Measurements from ENCODE around the gene SLX4.

SLX4 gene

DNA sequence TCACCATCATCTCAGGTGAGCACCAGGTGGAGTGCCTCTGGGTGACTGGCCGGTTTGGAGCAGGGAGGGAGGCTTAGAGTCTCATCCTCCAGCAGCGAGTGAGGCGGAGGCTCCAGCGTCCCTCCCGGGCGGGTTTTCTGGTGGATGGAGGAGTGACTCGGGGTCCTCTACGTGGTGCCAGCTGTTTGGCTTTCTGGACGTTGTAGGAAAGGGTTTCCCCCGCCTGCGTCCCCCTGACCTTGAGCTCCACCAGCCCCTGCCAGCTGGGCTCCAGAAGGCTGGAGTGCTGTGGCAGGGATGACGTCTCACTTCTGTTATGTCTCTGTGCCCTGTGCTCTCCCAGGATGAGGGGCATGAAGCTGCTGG is 43.6 kb upstream of the SLX4 start:
- H3K36me3 ChIP-seq, result peaks cover 87% of the 10 kb centered on the region
- no peaks in the 10 kb centered on the region for H3K27me3 ChIP-seq

DNA sequence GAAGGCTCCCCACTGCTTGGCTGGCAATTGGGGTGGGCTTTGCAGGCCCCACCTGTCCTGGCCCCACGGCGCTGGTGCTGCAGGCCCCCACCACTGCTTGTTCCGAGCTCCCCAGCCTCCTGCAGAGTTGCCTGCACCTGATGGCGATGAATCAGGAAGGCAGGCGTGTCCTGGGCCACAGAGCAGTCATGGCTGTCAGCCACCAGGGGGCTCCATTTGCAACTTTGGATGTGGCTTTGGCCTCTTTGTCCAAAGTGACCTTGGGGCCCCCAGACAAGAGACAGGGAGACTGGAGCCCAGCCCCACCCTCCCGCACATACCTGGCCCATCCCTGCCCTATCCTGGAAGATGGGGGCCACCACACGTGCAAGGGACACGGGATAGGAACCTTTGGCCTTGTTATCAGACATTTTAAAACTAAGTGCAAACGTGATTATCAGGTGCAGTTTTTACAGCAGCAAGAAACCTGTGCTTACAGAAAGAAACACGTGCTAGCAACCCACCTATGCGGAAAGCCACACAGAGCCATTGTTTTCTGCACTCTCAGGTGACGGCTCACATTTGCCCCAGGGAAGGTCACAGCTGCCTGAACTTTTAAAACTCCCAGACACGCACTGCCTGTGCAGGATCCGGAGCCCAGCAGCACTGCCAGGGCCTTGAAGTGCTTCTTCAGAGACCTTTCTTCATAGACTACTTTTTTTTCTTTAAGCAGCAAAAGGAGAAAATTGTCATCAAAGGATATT is 43.0 kb upstream of the SLX4 start, which contains the start of gene DNASE1:
Gene DNASE1 (plus strand): TSS at position 443 of the 743 bp plus-strand sequence. CDS start 683 bp downstream, outside the sequence.
- no peaks in the 10 kb centered on the region for H3K27me3 ChIP-seq

More for the DNA sequence above, 43.6 kb upstream of the SLX4 start:
- no peak overlapping the region for H3K27ac ChIP-seq
- no peaks in the 10 kb centered on the region for H3K9me3 ChIP-seq
- no peaks in the 10 kb centered on the region for H3K4me1 ChIP-seq (ENCODE audit: control insufficient read depth in 1 of 2, insufficient read depth in 1 of 2, low read depth in 1 of 2, low read length in 1 of 2)
- TF ChIP-seq, protein P1, sequence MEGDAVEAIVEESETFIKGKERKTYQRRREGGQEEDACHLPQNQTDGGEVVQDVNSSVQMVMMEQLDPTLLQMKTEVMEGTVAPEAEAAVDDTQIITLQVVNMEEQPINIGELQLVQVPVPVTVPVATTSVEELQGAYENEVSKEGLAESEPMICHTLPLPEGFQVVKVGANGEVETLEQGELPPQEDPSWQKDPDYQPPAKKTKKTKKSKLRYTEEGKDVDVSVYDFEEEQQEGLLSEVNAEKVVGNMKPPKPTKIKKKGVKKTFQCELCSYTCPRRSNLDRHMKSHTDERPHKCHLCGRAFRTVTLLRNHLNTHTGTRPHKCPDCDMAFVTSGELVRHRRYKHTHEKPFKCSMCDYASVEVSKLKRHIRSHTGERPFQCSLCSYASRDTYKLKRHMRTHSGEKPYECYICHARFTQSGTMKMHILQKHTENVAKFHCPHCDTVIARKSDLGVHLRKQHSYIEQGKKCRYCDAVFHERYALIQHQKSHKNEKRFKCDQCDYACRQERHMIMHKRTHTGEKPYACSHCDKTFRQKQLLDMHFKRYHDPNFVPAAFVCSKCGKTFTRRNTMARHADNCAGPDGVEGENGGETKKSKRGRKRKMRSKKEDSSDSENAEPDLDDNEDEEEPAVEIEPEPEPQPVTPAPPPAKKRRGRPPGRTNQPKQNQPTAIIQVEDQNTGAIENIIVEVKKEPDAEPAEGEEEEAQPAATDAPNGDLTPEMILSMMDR (IDR thresholded peaks at IDR 0.05), result no peak
- H3K4me3 ChIP-seq (ENCODE audit: low read depth in 1 of 2, low read length in 1 of 2), result no peak overlapping the region

DNA sequence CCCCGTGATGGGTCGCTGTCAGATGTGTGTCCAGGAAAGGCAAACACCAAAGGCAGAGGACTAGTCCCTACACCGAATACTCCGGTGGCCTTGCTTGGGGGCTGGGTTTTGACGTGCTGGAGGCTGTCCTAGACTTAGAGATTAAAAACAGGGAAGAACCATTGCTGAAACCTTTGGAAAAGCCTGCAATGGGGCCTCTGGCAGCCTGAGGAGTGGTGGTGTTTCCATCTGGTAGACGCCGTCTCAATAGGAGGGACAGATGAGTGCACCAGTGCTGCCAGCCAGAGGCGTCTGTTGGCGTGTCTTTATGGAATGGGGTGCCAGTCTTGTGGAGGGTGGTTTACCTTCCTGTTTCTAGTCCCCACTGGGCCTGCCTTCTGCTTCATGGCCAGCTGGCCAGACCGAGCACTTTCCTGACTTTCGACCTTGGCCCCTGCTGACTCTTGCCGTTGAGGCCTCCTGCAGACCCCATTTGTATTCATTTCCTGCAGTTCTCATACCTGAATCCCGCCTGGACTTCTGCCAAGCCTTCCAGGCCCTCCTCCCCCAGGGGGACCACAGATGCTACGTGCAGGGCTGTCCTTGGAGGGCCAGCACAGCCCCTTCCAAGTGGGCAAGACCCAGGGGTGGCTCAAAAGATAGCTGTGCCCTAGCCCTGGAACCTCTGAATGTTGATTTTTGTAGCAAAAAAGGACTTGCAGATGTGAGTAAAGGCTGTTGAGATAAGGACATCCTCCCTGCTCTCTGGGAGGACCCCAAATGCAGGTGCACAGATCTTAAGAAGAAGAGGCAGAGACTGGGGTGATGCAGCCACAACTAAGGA is 41.2 kb upstream of the SLX4 start:
- H3K27ac ChIP-seq, result no peak overlapping the region
- H3K27me3 ChIP-seq, result no peaks in the 10 kb centered on the region
- H3K36me3 ChIP-seq, result peaks cover 81% of the 10 kb centered on the region
- no peaks in the 10 kb centered on the region for H3K4me1 ChIP-seq (ENCODE audit: control insufficient read depth in 1 of 2, insufficient read depth in 1 of 2, low read depth in 1 of 2, low read length in 1 of 2)
- no peaks in the 10 kb centered on the region for H3K9me3 ChIP-seq
- TF ChIP-seq, protein P1 (IDR thresholded peaks at IDR 0.05), result no peak
- H3K4me3 ChIP-seq (ENCODE audit: low read depth in 1 of 2, low read length in 1 of 2), result no peak overlapping the region

More for the DNA sequence above, 43.0 kb upstream of the SLX4 start, which contains the start of gene DNASE1:
- H3K36me3 ChIP-seq, result peaks cover 87% of the 10 kb centered on the region
- no peaks in the 10 kb centered on the region for H3K4me1 ChIP-seq (ENCODE audit: control insufficient read depth in 1 of 2, insufficient read depth in 1 of 2, low read depth in 1 of 2, low read length in 1 of 2)
- TF ChIP-seq, protein P1 (IDR thresholded peaks at IDR 0.05), result peak; percentile 56
- H3K4me3 ChIP-seq (ENCODE audit: low read depth in 1 of 2, low read length in 1 of 2), result no peak within 1 kb of the TSS
- H3K27ac ChIP-seq, result no peak within 1 kb of the TSS
- H3K9me3 ChIP-seq, result no peaks in the 10 kb centered on the region

DNA sequence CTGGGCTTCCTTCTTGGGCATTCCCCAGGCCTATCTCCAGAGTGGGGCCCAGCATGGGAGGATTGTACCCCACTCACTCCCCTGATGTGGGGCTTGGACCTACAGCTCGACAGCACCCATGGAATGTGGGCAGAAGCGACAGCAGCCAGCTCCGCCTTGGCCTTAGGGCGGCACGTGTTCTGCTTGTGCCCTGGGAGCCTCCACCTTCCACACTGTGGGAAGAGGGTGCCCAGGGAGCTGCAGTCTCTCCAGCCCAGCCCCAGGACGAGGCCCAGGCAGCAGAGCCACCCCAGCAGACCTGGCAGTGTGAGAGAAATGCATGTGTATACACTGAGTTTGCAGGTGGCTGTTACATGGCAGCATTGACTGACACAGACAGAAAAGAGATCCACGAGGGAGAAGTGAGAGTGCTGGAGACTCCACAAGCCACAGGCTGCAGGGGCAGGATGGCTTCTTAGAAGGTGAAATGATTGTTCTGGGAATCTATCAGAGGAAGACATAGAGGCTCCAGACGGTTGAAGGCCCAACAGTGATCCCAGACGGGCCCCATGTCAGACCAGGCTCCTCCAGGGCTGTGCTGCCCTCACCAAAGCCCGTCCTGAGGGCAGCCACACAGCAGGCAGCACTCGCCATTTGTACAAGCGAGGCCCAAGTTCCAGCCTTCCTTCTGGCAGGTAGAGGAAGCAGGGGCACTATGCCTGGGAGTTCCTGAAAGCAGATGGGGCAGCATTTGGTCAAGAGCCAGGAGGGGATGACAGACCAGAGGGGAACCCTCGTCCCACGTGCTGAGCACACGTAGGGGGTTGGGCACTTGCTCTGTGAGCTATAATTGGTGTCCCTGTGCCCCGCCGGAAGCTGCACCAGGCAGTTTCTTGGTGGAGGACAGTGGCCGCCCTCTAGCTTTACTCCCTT is 40.3 kb upstream of the SLX4 start:
- Histone ChIP-seq H3K9me3 (no peaks in the 10 kb centered on the region), H3K4me1 (ENCODE audit: control insufficient read depth in 1 of 2, insufficient read depth in 1 of 2, low read depth in 1 of 2, low read length in 1 of 2) (no peaks in the 10 kb centered on the region), H3K4me3 (ENCODE audit: low read depth in 1 of 2, low read length in 1 of 2) (no peak overlapping the region), H3K27ac (no peak overlapping the region), H3K27me3 (no peaks in the 10 kb centered on the region), H3K36me3 (peaks cover 78% of the 10 kb centered on the region)
- TF ChIP-seq, protein P1 (IDR thresholded peaks at IDR 0.05), result no peak

DNA sequence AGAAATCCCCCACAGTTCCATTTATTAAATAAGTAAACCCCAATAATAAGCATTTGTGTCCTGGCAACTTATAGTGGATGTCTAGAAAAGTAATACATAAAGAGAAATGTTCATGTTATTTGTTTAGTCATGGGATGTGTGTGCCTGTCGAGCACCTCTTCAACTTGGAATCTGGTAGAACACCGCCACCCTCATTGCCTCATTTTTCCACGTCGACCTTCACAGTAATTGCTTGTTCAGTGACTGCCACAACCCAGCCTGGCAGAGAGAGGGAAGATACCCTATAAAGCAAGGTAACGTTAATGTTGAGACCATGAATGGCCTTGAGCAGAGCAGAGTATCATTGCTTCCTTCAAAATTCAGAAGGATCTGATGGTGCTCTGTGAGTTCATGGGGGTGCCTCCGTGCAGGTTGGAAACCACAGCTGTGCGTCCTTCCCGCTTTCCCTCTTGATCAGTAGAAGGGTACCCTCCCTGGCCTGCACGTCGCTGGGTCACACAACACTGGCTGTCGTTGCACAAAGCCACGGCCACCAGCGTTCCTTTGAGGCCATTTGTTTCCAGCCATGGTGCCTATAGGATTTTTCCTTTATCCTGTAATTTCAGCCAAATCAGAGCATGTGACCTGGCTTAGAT is 39.3 kb upstream of the SLX4 start:
- TF ChIP-seq, protein P1 (IDR thresholded peaks at IDR 0.05), result no peak
- Histone ChIP-seq H3K4me3 (ENCODE audit: low read depth in 1 of 2, low read length in 1 of 2) (no peak overlapping the region), H3K4me1 (ENCODE audit: control insufficient read depth in 1 of 2, insufficient read depth in 1 of 2, low read depth in 1 of 2, low read length in 1 of 2) (no peaks in the 10 kb centered on the region), H3K36me3 (peaks cover 78% of the 10 kb centered on the region), H3K27me3 (no peaks in the 10 kb centered on the region), H3K9me3 (no peaks in the 10 kb centered on the region), H3K27ac (no peak overlapping the region)

All from neutrophil (primary cell).